Body of pancreas (tissue), 4 donors: ENCODE measurements around the gene TNRC6C.

Experiments
- CTCF ChIP-seq, 7 experiments: fragments of 450-650 bp in 4 of 7; fragments of 200-600 bp in 3 of 7; sonication (generic) in 3 of 7; IDR thresholded peaks; one replicate each; pipeline ENCODE4 v1.5.1; 2016 to 2019; ENCODE audit warnings: antibody characterized with exemption in 7 of 7
- POLR2A ChIP-seq, 3 donors: fragments of 450-650 bp; IDR thresholded peaks; one replicate each; pipeline ENCODE4 v1.6.1; 2016; ENCODE audit warnings: antibody characterized with exemption in 3 of 3, mild to moderate bottlenecking in 2 of 3

- TF ChIP-seq CTCF (IDR thresholded peaks at IDR 0.05) (peak in 1 of 7 experiments; percentile 5), POLR2A (IDR thresholded peaks at IDR 0.05) (no peak)
These were observed 15.9 kb downstream of the TNRC6C start for GRCh38 chr17:77974396-77974795.
